ENCODE data around the gene SPO11.

DNA sequence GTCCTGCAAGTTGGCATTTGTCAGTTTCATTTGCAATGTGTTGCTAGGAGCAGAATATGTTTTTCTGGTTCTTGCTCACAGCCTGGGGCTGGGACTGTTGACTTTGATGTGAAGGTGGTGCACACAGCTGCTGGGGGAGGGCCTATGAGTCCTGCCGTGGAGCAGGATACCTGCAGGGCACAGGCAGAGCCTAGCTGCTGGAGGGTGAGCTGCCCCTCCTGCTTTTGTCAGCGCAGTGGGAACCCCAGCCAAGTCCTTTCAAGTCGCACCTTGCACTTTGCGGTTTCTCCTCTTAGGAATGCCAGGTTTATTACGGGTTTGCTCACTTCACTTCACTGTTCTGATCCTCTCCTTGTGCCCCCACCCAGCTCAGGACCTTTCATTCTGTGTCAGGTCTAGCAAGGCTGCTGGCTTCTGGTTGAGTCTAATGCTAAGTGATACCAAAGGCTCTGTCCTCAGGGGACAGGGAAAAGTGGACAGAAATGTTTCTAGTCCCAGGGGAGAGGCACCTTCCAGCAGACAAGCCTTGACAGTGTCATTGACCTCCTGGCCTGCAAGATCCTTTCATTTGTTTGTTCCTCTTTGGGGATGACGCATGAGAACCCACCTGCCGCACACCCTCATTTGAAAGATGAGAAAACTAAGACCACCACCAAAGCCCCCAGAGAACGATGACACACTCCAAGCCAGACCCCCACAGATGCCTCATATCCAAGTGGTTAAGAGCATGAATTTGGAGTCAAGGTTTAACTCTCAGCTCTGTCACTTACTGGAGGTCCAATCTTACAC, 2.7 kb upstream of the SPO11 start:
- TF ChIP-seq SP2 (IDR thresholded peaks at IDR 0.05; ENCODE audit: low read length) (no peak), SIN3A (conservative IDR thresholded peaks at IDR 0.05 in 1 of 2, IDR thresholded peaks at IDR 0.05 in 1 of 2; ENCODE audit: low read depth in 1 of 2, low read length in 2 of 2) (no peak), POLR2AphosphoS5 (IDR thresholded peaks at IDR 0.05; ENCODE audit: low read depth, low read length) (no peak), CEBPB (IDR thresholded peaks at IDR 0.05; ENCODE audit: low read depth, low read length) (no peak), POU5F1 (IDR thresholded peaks at IDR 0.05; ENCODE audit: low read depth, low read length) (no peak), HDAC2 (IDR thresholded peaks at IDR 0.05; ENCODE audit: borderline replicate concordance in 1 of 2, low read depth in 2 of 2, low read length in 2 of 2) (no peak), EGR1 (IDR thresholded peaks at IDR 0.05; ENCODE audit: borderline replicate concordance, low read depth, low read length) (no peak), EZH2 (IDR thresholded peaks at IDR 0.05; ENCODE audit: low read depth, low read length, severe bottlenecking) (no peak), ATF2 (IDR thresholded peaks at IDR 0.05; ENCODE audit: low read length) (no peak)
- TF ChIP-seq, protein P1, sequence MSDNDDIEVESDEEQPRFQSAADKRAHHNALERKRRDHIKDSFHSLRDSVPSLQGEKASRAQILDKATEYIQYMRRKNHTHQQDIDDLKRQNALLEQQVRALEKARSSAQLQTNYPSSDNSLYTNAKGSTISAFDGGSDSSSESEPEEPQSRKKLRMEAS (IDR thresholded peaks at IDR 0.05): no peak
- TF ChIP-seq, protein P2, sequence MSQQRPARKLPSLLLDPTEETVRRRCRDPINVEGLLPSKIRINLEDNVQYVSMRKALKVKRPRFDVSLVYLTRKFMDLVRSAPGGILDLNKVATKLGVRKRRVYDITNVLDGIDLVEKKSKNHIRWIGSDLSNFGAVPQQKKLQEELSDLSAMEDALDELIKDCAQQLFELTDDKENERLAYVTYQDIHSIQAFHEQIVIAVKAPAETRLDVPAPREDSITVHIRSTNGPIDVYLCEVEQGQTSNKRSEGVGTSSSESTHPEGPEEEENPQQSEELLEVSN (IDR thresholded peaks at IDR 0.05): no peak

Measured in H1 (cell line).